Right lobe of liver (tissue), 4 donors: ENCODE measurements around the gene CHST11.

Experiments used
- CTCF ChIP-seq, 4 donors: fragments of 200-600 bp in 3 of 4; fragments of 450-650 bp in 1 of 4; IDR thresholded peaks; one replicate each; pipeline versions ENCODE4 v1.5.1 to v1.8.0; 2016 to 2022; ENCODE audit warnings: antibody characterized with exemption in 4 of 4, mild to moderate bottlenecking in 2 of 4
- POLR2A ChIP-seq: fragments of 450-650 bp; IDR thresholded peaks from one replicate; pipeline ENCODE4 v1.6.1; 2017; ENCODE audit warnings: antibody characterized with exemption, mild to moderate bottlenecking
- donor health status: DM: no; HTN: no; CAD: no.
- donor health status: DM: no; HTN: no; CAD: no.
- donor health status: DM: no; HTN: yes; CAD: no.

DNA sequence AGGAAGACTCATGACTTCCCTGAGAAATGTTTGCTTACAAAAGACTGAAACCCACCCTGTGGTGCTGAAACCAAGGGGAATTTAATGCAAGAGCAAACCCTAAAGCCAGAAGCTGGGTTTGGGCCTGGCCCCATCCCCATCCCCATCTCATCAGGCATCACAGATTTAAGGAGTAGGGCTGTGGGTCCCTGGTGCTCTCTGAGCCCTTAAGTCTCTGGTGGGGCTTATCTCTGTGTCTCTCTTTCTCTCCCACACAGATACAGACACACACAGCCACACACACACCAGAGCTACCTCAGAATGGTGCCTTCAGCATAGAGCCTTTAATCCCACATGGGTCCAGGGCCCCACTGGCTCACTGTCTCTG lies 264.3 kb downstream of the CHST11 start:
- TF ChIP-seq CTCF (IDR thresholded peaks at IDR 0.05): no peak
- no peak for TF ChIP-seq POLR2A
